ENCODE results near the gene PTPN23. TPM values are rescaled to one million over a fixed set of nuclear protein-coding genes. Genes with fewer than 3 reads are reported as not detected.

Gene PTPN23
- total and polyA plus RNA-seq, 2 of the 13 experiments (the other 11 are each of a cell fraction or from before 2014, with no cell fraction given), result 2.3 to 3.7 TPM

- TF ChIP-seq RARA (CRISPR knock-in tag; IDR thresholded peaks at IDR 0.05), result 0 out of 2 replicates have a peak, but pooled peaks have one; percentile 10
- TF ChIP-seq EP300 (IDR thresholded peaks at IDR 0.05; ENCODE audit: low read depth in 2 of 2, low read length in 2 of 2), result 0 out of 4 replicates have a peak, but pooled peaks of 1 of the 2 experiments have one; percentile 3
- TF ChIP-seq EP300 (CRISPR knock-in tag; IDR thresholded peaks at IDR 0.05; ENCODE audit: borderline replicate concordance), result no peak
- TF ChIP-seq ZNF317 (CRISPR knock-in tag; IDR thresholded peaks at IDR 0.05), result no peak
- TF ChIP-seq TBX3 (IDR thresholded peaks at IDR 0.05; ENCODE audit: borderline replicate concordance), result no peak
- TF ChIP-seq, protein P1, sequence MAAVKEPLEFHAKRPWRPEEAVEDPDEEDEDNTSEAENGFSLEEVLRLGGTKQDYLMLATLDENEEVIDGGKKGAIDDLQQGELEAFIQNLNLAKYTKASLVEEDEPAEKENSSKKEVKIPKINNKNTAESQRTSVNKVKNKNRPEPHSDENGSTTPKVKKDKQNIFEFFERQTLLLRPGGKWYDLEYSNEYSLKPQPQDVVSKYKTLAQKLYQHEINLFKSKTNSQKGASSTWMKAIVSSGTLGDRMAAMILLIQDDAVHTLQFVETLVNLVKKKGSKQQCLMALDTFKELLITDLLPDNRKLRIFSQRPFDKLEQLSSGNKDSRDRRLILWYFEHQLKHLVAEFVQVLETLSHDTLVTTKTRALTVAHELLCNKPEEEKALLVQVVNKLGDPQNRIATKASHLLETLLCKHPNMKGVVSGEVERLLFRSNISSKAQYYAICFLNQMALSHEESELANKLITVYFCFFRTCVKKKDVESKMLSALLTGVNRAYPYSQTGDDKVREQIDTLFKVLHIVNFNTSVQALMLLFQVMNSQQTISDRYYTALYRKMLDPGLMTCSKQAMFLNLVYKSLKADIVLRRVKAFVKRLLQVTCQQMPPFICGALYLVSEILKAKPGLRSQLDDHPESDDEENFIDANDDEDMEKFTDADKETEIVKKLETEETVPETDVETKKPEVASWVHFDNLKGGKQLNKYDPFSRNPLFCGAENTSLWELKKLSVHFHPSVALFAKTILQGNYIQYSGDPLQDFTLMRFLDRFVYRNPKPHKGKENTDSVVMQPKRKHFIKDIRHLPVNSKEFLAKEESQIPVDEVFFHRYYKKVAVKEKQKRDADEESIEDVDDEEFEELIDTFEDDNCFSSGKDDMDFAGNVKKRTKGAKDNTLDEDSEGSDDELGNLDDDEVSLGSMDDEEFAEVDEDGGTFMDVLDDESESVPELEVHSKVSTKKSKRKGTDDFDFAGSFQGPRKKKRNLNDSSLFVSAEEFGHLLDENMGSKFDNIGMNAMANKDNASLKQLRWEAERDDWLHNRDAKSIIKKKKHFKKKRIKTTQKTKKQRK (IDR thresholded peaks at IDR 0.05; ENCODE audit: low read length), result no peak
- peak; percentile 86 for TF ChIP-seq MAFF (IDR thresholded peaks at IDR 0.05; ENCODE audit: low read depth, low read length)
- TF ChIP-seq, protein P2, sequence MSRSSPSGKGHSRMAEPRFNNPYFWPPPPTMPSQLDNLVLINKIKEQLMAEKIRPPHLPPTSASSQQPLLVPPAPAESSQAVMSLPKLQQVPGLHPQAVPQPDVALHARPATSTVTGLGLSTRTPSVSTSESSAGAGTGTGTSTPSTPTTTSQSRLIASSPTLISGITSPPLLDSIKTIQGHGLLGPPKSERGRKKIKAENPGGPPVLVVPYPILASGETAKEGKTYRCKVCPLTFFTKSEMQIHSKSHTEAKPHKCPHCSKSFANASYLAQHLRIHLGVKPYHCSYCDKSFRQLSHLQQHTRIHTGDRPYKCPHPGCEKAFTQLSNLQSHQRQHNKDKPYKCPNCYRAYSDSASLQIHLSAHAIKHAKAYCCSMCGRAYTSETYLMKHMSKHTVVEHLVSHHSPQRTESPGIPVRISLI (CRISPR knock-in tag; IDR thresholded peaks at IDR 0.05; ENCODE audit: borderline replicate concordance), result peak; percentile 64; the same call in 1 of the 2 replicates
- TF ChIP-seq ZEB1 (IDR thresholded peaks at IDR 0.05; ENCODE audit: insufficient replicate concordance, low read depth), result peak; percentile 85
- TF ChIP-seq TEAD3 (CRISPR knock-in tag; optimal IDR thresholded peaks at IDR 0.05; ENCODE audit: borderline replicate concordance), result peak; percentile 77
- no peak for TF ChIP-seq NFKBIZ (CRISPR knock-in tag; IDR thresholded peaks at IDR 0.05)
- peak; percentile 47; the same call in 1 of the 2 replicates for TF ChIP-seq HNF4G (IDR thresholded peaks at IDR 0.05; ENCODE audit: borderline replicate concordance, low read depth, low read length)
- no peak for TF ChIP-seq HNF4G (CRISPR knock-in tag; IDR thresholded peaks at IDR 0.05; ENCODE audit: borderline replicate concordance, low read depth)
- TF ChIP-seq ZNF333 (CRISPR knock-in tag; IDR thresholded peaks at IDR 0.05; ENCODE audit: borderline replicate concordance), result no peak
- TF ChIP-seq ZNF616 (CRISPR knock-in tag; IDR thresholded peaks at IDR 0.05; ENCODE audit: low read depth), result no peak
- no peak for TF ChIP-seq SMAD1 (CRISPR knock-in tag; IDR thresholded peaks at IDR 0.05; ENCODE audit: borderline replicate concordance, low read depth)
- no peak for TF ChIP-seq ZNF747 (CRISPR knock-in tag; IDR thresholded peaks at IDR 0.05; ENCODE audit: borderline replicate concordance)
- peak; percentile 60; the same call in 1 of the 2 replicates for TF ChIP-seq ATF7 (IDR thresholded peaks at IDR 0.05)
- no peak for TF ChIP-seq ATF7 (CRISPR knock-in tag; IDR thresholded peaks at IDR 0.05)
- peak; percentile 84 to 90 for TF ChIP-seq MAFK (conservative IDR thresholded peaks at IDR 0.05 in 1 of 2, IDR thresholded peaks at IDR 0.05 in 1 of 2; ENCODE audit: low read length in 2 of 2)
- no peak for TF ChIP-seq SP1 (IDR thresholded peaks at IDR 0.05)
- TF ChIP-seq SP1 (CRISPR knock-in tag; IDR thresholded peaks at IDR 0.05), result no peak
- TF ChIP-seq ZNF12 (CRISPR knock-in tag; IDR thresholded peaks at IDR 0.05), result no peak
- peak; percentile 22; the same call in 1 of the 2 replicates for TF ChIP-seq HDAC2 (CRISPR knock-in tag; IDR thresholded peaks at IDR 0.05)
- TF ChIP-seq ZMYM3 (CRISPR knock-in tag; IDR thresholded peaks at IDR 0.05), result peak; percentile 55; the same call in 1 of the 2 replicates
Measured at GRCh38 chr3:47441796-47442551, 61.2 kb downstream of the PTPN23 start (continued).

Measured in HepG2 (cell line).